HG03139 (cell line): ENCODE data around the gene IFITM1.
"Not testable (repeated sequence)": the region's sequence is repeated elsewhere in the genome, so short reads cannot be mapped to it uniquely, and the experiment has no call there.

Source experiments
- ATAC-seq: cut with Tn5 transposase; IDR thresholded peaks from one replicate; pipeline ENCODE4 v1.9.1; 2021; ENCODE audit not compliant: unreplicated experiment

Gene IFITM1

GRCh38 chr11:308740-309665, 4.8 kb upstream of the IFITM1 start:
- not testable (repeated sequence) for ATAC-seq

- not testable (repeated sequence) for ATAC-seq
These were observed 3.8 kb upstream of the IFITM1 start for GRCh38 chr11:309979-310572.

GRCh38 chr11:311013-311748, 2.7 kb upstream of the IFITM1 start:
- ATAC-seq: not testable (repeated sequence)

- no peak for ATAC-seq
These were observed 1.6 kb upstream of the IFITM1 start for GRCh38 chr11:312092-312816.

- no peak for ATAC-seq
These were observed 495 bp upstream of the IFITM1 start for GRCh38 chr11:313304-313786.

GRCh38 chr11:314554-314875, 675 bp downstream of the IFITM1 start:
- ATAC-seq: not testable (repeated sequence)

- no peak for ATAC-seq
These were observed 1.2 kb downstream of the IFITM1 start for GRCh38 chr11:315051-315481.

- no peak for ATAC-seq
These were observed 1.7 kb downstream of the IFITM1 start for GRCh38 chr11:315516-315994.

- no peak for ATAC-seq
These were observed 2.3 kb downstream of the IFITM1 start for GRCh38 chr11:316031-316701.

- no peak for ATAC-seq
These were observed 3.1 kb downstream of the IFITM1 start for GRCh38 chr11:316891-317301.

- ATAC-seq: not testable (repeated sequence)
These were observed 4.0 kb downstream of the IFITM1 start for GRCh38 chr11:317668-318404.

GRCh38 chr11:318405-319120, 4.7 kb downstream of the IFITM1 start:
- peak; percentile 35 for ATAC-seq

- ATAC-seq: peak; percentile 10
These were observed 5.5 kb downstream of the IFITM1 start for GRCh38 chr11:319121-319887.

- not testable (repeated sequence) for ATAC-seq
These were observed 6.0 kb downstream of the IFITM1 start for GRCh38 chr11:319888-320273.

- no peak for ATAC-seq
These were observed 10.3 kb downstream of the IFITM1 start for GRCh38 chr11:324156-324555.

- not testable (repeated sequence) for ATAC-seq
These were observed 11.0 kb downstream of the IFITM1 start for GRCh38 chr11:324593-325517.
